ENCODE results near the gene MYO1B. TPM values are rescaled to one million over a fixed set of nuclear protein-coding genes. Genes with fewer than 3 reads are reported as not detected.

MYO1B gene
- total RNA-seq, 1 experiment from 2014 or later, result 43.2 TPM

DNA sequence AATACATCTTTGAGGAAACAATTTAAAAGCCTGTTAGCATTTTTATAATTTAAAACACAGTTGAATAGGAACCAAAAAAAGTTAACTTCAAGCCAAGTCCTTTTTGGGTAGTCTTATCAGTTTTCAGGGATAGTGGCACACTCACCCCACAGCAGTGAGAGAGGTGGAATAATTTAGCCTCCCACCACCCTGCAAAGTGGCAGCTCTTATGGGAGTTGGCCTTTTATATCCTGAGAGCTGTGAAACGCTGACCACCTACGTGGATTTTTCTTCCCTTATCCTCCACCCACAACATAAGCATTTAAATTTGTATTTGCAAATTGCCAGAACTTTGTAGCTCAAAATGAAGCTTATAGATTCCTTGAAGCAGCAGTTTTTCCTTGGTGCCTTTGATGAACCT, 167.1 kb downstream of the MYO1B start:
- no peak overlapping the region for H4K91ac ChIP-seq (ENCODE audit: insufficient read length, low read depth, low read length)
- H4K8ac ChIP-seq (replicated peaks; ENCODE audit: insufficient read length, low read depth, low read length), result no peak overlapping the region
- no peak overlapping the region for H3K27ac Mint-ChIP-seq
- H2BK120ac ChIP-seq (ENCODE audit: low read depth, low read length, poor library complexity, severe bottlenecking), result no peak overlapping the region
- H4K20me1 ChIP-seq (ENCODE audit: control insufficient read depth, insufficient read depth, insufficient read length), result no peaks in the 10 kb centered on the region
- H3K23me2 ChIP-seq (ENCODE audit: insufficient read length, low read depth, low read length, poor library complexity, severe bottlenecking), result no peaks in the 10 kb centered on the region
- H3K4me1 ChIP-seq (ENCODE audit: insufficient read depth, low read length), result no peaks in the 10 kb centered on the region
- H3K4me3 Mint-ChIP-seq, result no peak overlapping the region
- no peak overlapping the region for H3K4me2 ChIP-seq (ENCODE audit: insufficient read depth, insufficient read length, low read length)
- no peak overlapping the region for H2BK20ac ChIP-seq (ENCODE audit: low read depth, low read length, poor library complexity, severe bottlenecking)
- no peak for DNase-seq
- no peaks in the 10 kb centered on the region for H3K9me3 ChIP-seq (ENCODE audit: control insufficient read depth, low read depth, low read length)
- no peak overlapping the region for H3K4ac ChIP-seq (ENCODE audit: low read depth, low read length)
- peaks cover 9 to 74% (median 67%) of the 10 kb centered on the region in 3 experiments; a peak in 6 of 7 replicates for H3K36me3 Mint-ChIP-seq (ENCODE audit: insufficient read depth in 1 of 3, low read depth in 3 of 3)
- H2AK5ac ChIP-seq (ENCODE audit: insufficient read length, low read length), result no peak overlapping the region
- no peaks in the 10 kb centered on the region for H3K79me1 ChIP-seq (ENCODE audit: insufficient read depth, low read depth, low read length, poor library complexity, severe bottlenecking)
- no peak overlapping the region for H3K9ac ChIP-seq (ENCODE audit: extremely low read depth, insufficient read length, low read length)
- H3K18ac ChIP-seq (ENCODE audit: insufficient read length, low read depth, low read length), result no peak overlapping the region
- no peak overlapping the region for H2BK15ac ChIP-seq (ENCODE audit: low read depth, low read length)
- H3K14ac ChIP-seq (ENCODE audit: insufficient read depth, low read length), result no peak overlapping the region
- no peak overlapping the region for H3K23ac ChIP-seq (ENCODE audit: insufficient read length, low read depth, low read length)
- no peak overlapping the region for H3K27ac ChIP-seq (ENCODE audit: insufficient read length, low read depth, low read length)
- H3K27me3 Mint-ChIP-seq (ENCODE audit: low read depth), result no peaks in the 10 kb centered on the region
- TF ChIP-seq, protein P1, sequence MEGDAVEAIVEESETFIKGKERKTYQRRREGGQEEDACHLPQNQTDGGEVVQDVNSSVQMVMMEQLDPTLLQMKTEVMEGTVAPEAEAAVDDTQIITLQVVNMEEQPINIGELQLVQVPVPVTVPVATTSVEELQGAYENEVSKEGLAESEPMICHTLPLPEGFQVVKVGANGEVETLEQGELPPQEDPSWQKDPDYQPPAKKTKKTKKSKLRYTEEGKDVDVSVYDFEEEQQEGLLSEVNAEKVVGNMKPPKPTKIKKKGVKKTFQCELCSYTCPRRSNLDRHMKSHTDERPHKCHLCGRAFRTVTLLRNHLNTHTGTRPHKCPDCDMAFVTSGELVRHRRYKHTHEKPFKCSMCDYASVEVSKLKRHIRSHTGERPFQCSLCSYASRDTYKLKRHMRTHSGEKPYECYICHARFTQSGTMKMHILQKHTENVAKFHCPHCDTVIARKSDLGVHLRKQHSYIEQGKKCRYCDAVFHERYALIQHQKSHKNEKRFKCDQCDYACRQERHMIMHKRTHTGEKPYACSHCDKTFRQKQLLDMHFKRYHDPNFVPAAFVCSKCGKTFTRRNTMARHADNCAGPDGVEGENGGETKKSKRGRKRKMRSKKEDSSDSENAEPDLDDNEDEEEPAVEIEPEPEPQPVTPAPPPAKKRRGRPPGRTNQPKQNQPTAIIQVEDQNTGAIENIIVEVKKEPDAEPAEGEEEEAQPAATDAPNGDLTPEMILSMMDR (conservative IDR thresholded peaks at IDR 0.05), result no peak
- no peak overlapping the region for H2AFZ ChIP-seq (ENCODE audit: low read length)
- WGBS (ENCODE audit: extremely low coverage, insufficient read length, low lambda C conversion rate), result no CpG with 5 or more reads among the region's 2 CpGs
- no peak overlapping the region for H2BK5ac ChIP-seq (ENCODE audit: insufficient read length, low read length)
- H3K4me1 Mint-ChIP-seq, result no peaks in the 10 kb centered on the region
- no peak overlapping the region for H3K56ac ChIP-seq (ENCODE audit: insufficient read length, low read depth, low read length)
- no peaks in the 10 kb centered on the region for H3K27me3 ChIP-seq (ENCODE audit: insufficient read depth, low read length)
- no peaks in the 10 kb centered on the region for H3K9me3 Mint-ChIP-seq
- H2BK12ac ChIP-seq (ENCODE audit: insufficient read length, low read depth, low read length), result no peak overlapping the region
- no peaks in the 10 kb centered on the region for H3K79me2 ChIP-seq (ENCODE audit: insufficient read depth, low read length)
- H3T11ph ChIP-seq (ENCODE audit: low read length), result no peak overlapping the region
- no peak overlapping the region for H4K5ac ChIP-seq (ENCODE audit: insufficient read length, low read depth, low read length)

All from H9 (cell line).